Fibroblast of lung (primary cell): Measurements from ENCODE around the gene GRAMD4. TPM values are rescaled to one million over a fixed set of nuclear protein-coding genes. Genes with fewer than 3 reads are reported as not detected.

ENCODE experiments used
- DNase-seq, 2 donors: peaks; one replicate each; pipeline versions ENCODE4 v3.0.0 to v3.0.0-alpha.2; 2010; ENCODE audit warnings: low read depth in 2 of 2
- H2AFZ ChIP-seq: 2 replicates; pipeline ENCODE4 v1.5.1; 2012; ENCODE audit warnings: low read length, control low read depth, inconsistent platforms
- H3K27ac ChIP-seq: 2 replicates; pipeline ENCODE4 v1.5.1; 2011; ENCODE audit warnings: low read length, control low read depth; ENCODE audit not compliant: insufficient read depth
- H3K27me3 ChIP-seq: 2 replicates; pipeline ENCODE4 v1.5.1; 2011; ENCODE audit warnings: mild to moderate bottlenecking, low read length; ENCODE audit not compliant: control insufficient read depth, insufficient read depth
- H3K36me3 ChIP-seq: 2 replicates; pipeline ENCODE4 v1.5.1; 2011; ENCODE audit warnings: low read length; ENCODE audit not compliant: control insufficient read depth, insufficient read depth
- H3K4me1 ChIP-seq: 2 replicates; pipeline ENCODE4 v1.5.1; 2011; ENCODE audit warnings: low read length; ENCODE audit not compliant: control insufficient read depth, insufficient read depth; ENCODE audit errors: extremely low read depth
- H3K4me2 ChIP-seq: 2 replicates; pipeline ENCODE4 v1.5.1; 2011; ENCODE audit warnings: low read length, control low read depth; ENCODE audit not compliant: insufficient read depth; ENCODE audit errors: extremely low read depth
- H3K4me3 ChIP-seq, 4 experiments: fragments of 200-600 bp in 1 of 4; sonication (generic) in 1 of 4; replicated peaks in 1 of 4; 2 replicates each; pipeline ENCODE4 v1.5.1; 2011 to 2016; ENCODE audit warnings: low read length in 4 of 4, low read depth in 3 of 4, mild to moderate bottlenecking in 3 of 4, control low read depth in 2 of 4, inconsistent platforms in 1 of 4, mixed read lengths in 1 of 4; ENCODE audit not compliant: insufficient read depth in 1 of 4; ENCODE audit errors: control extremely low read depth in 1 of 4
- H3K79me2 ChIP-seq: 2 replicates; pipeline ENCODE4 v1.5.1; 2012; ENCODE audit warnings: mild to moderate bottlenecking, low read length, inconsistent platforms; ENCODE audit not compliant: control insufficient read depth, insufficient read depth
- H3K9ac ChIP-seq: 2 replicates; pipeline ENCODE4 v1.5.1; 2011; ENCODE audit warnings: mild to moderate bottlenecking, low read length, control low read depth; ENCODE audit not compliant: insufficient read depth
- H3K9me3 ChIP-seq: 2 replicates; pipeline ENCODE4 v1.5.1; 2012; ENCODE audit warnings: low read depth, low read length; ENCODE audit not compliant: control insufficient read depth, insufficient read depth
- H4K20me1 ChIP-seq: 2 replicates; pipeline ENCODE4 v1.5.1; 2011; ENCODE audit warnings: low read length; ENCODE audit not compliant: control insufficient read depth, insufficient read depth; ENCODE audit errors: extremely low read depth
- CTCF ChIP-seq, 2 donors: IDR thresholded peaks in 1 of 2; conservative IDR thresholded peaks in 1 of 2; 1 replicate in 1 of 2; 2 replicates in 1 of 2; pipeline ENCODE4 v1.5.1; 2011 to 2012; ENCODE audit warnings: low read length in 2 of 2, control low read depth in 1 of 2, inconsistent platforms in 1 of 2, low read depth in 1 of 2, mild to moderate bottlenecking in 1 of 2
- EZH2 ChIP-seq: IDR thresholded peaks from 2 replicates; pipeline ENCODE4 v1.5.1; 2012; ENCODE audit warnings: low read length, control low read depth, mild to moderate bottlenecking; ENCODE audit errors: missing control alignments
- polyA plus RNA-seq, 2 donors: library from polyadenylated mRNA; depleted of rRNA in 1 of 2; stranded (reverse) in 1 of 2; unstranded in 1 of 2; fragments of >200 nt; gene quantifications; 2 replicates each; pipeline ENCODE4 v1.2.1, GENCODE V29; 2011 to 2012; ENCODE audit warnings: missing spikeins in 1 of 2
- total RNA-seq: library from RNA; depleted of rRNA; stranded (reverse); fragments of >200 nt; gene quantifications from 2 replicates; pipeline ENCODE4 v1.2.1, GENCODE V29; 2014

Gene GRAMD4
- total and polyA plus RNA-seq, 2 donors (not counting 1 experiment from before 2014, with no cell fraction given), result 7.5 to 37.3 TPM

- Histone ChIP-seq H3K27me3 (no peaks in the 10 kb centered on the region), H3K79me2 (no peaks in the 10 kb centered on the region), H3K36me3 (no peaks in the 10 kb centered on the region), H3K4me3 (no peak overlapping the region), H4K20me1 (no peaks in the 10 kb centered on the region), H3K27ac (no peak overlapping the region), H3K9ac (no peak overlapping the region), H3K4me2 (no peak overlapping the region), H3K4me1 (no peaks in the 10 kb centered on the region), H3K9me3 (no peaks in the 10 kb centered on the region), H2AFZ (no peak overlapping the region)
- TF ChIP-seq CTCF (conservative IDR thresholded peaks at IDR 0.05 in 1 of 2, IDR thresholded peaks at IDR 0.05 in 1 of 2; ENCODE audit: low read depth in 1 of 2, low read length in 2 of 2) (no peak), EZH2 (no peak)
- DNase-seq, result no peak
These were observed 9.8 kb upstream of the GRAMD4 start for GRCh38 chr22:46610356-46610755.

- Histone ChIP-seq H3K79me2 (no peaks in the 10 kb centered on the region), H4K20me1 (no peaks in the 10 kb centered on the region), H3K4me2 (no peak overlapping the region), H3K4me3 (no peak overlapping the region), H3K9me3 (no peaks in the 10 kb centered on the region), H2AFZ (no peak overlapping the region), H3K36me3 (no peaks in the 10 kb centered on the region), H3K27me3 (no peaks in the 10 kb centered on the region), H3K9ac (no peak overlapping the region), H3K4me1 (no peaks in the 10 kb centered on the region), H3K27ac (no peak overlapping the region)
- DNase-seq, result no peak
- TF ChIP-seq EZH2 (no peak), CTCF (conservative IDR thresholded peaks at IDR 0.05 in 1 of 2, IDR thresholded peaks at IDR 0.05 in 1 of 2; ENCODE audit: low read depth in 1 of 2, low read length in 2 of 2) (no peak)
These were observed 9.0 kb upstream of the GRAMD4 start for GRCh38 chr22:46611189-46611588.

GRCh38 chr22:46612341-46612903, 7.8 kb upstream of the GRAMD4 start:
- Histone ChIP-seq H3K27ac (no peak overlapping the region), H4K20me1 (no peaks in the 10 kb centered on the region), H3K4me3 (no peak overlapping the region), H3K79me2 (no peaks in the 10 kb centered on the region), H3K27me3 (no peaks in the 10 kb centered on the region), H3K9me3 (no peaks in the 10 kb centered on the region), H3K4me2 (no peak overlapping the region), H3K4me1 (no peaks in the 10 kb centered on the region), H3K9ac (no peak overlapping the region), H2AFZ (no peak overlapping the region), H3K36me3 (no peaks in the 10 kb centered on the region)
- TF ChIP-seq EZH2 (no peak), CTCF (conservative IDR thresholded peaks at IDR 0.05 in 1 of 2, IDR thresholded peaks at IDR 0.05 in 1 of 2; ENCODE audit: low read depth in 1 of 2, low read length in 2 of 2) (no peak)
- no peak for DNase-seq
